PC-3 (cell line): ENCODE results near the gene FAM47E. TPM values are rescaled to one million over a fixed set of nuclear protein-coding genes. Genes with fewer than 3 reads are reported as not detected.

ENCODE experiments used
- ATAC-seq: fragments of 200-7000 bp; cut with Tn5 transposase; 2 replicates; pipeline ENCODE4 v1.9.1; 2020; ENCODE audit warnings: mild to moderate bottlenecking, moderate library complexity
- BruUV-seq: library from RNA; stranded (reverse); fragments of 400-500 nt; replicated peaks from 2 replicates; lab custom pipeline; 2021; lab: Mats Ljungman, UMichigan
- CTCF ChIA-PET: fragments of 300-600 bp; sonication (Branson Sonifier 250); formaldehyde crosslinking; loops from one replicate; lab custom pipeline; 2022; ENCODE audit warnings: antibody characterized with exemption; lab: Charles Lee
- POLR2A ChIA-PET: fragments of 300-600 bp; sonication (Branson Sonifier 250); formaldehyde crosslinking; loops from one replicate; lab custom pipeline; 2022; ENCODE audit warnings: antibody characterized with exemption; ENCODE audit not compliant: unreplicated experiment; lab: Charles Lee
- DNase-seq: peaks from one replicate; pipeline ENCODE4 v3.0.0-alpha.2; 2015
- H2AFZ ChIP-seq: fragments of 300-600 bp; sonication (generic); 2 replicates; pipeline ENCODE4 v1.6.0; 2016; ENCODE audit warnings: antibody characterized with exemption, low read length
- H3F3A ChIP-seq: fragments of 300-600 bp; sonication (generic); one replicate; pipeline ENCODE4 v1.6.0; 2017; ENCODE audit warnings: antibody characterized with exemption, low read length, control low read depth, mild to moderate bottlenecking; ENCODE audit not compliant: unreplicated experiment
- H3K27ac ChIP-seq: fragments of 300-600 bp; sonication (generic); 2 replicates; pipeline ENCODE4 v1.5.1; 2016; ENCODE audit warnings: mild to moderate bottlenecking, low read length
- H3K27me3 ChIP-seq: fragments of 300-600 bp; sonication (generic); 2 replicates; pipeline ENCODE4 v1.6.1; 2016; ENCODE audit warnings: low read length, mixed read lengths
- H3K36me3 ChIP-seq: fragments of 300-600 bp; sonication (generic); 2 replicates; pipeline ENCODE4 v1.6.1; 2016; ENCODE audit warnings: low read depth, mixed run types, low read length, mixed read lengths
- H3K4me1 ChIP-seq: fragments of 300-600 bp; sonication (generic); 2 replicates; pipeline ENCODE4 v1.5.1; 2016; ENCODE audit warnings: low read length; ENCODE audit not compliant: insufficient read depth
- H3K4me2 ChIP-seq: fragments of 300-600 bp; sonication (generic); 2 replicates; pipeline ENCODE4 v1.6.0; 2016; ENCODE audit warnings: low read length
- H3K4me3 ChIP-seq: fragments of 300-600 bp; sonication (generic); 2 replicates; pipeline ENCODE4 v1.5.1; 2016; ENCODE audit warnings: mild to moderate bottlenecking, low read length, mixed read lengths
- H3K79me2 ChIP-seq: fragments of 300-600 bp; sonication (generic); 2 replicates; pipeline ENCODE4 v1.6.1; 2017; ENCODE audit warnings: low read length, mixed read lengths
- H3K9ac ChIP-seq: fragments of 300-600 bp; sonication (generic); 2 replicates; pipeline ENCODE4 v1.6.0; 2016; ENCODE audit warnings: mild to moderate bottlenecking, low read length
- H3K9me2 ChIP-seq: fragments of 300-600 bp; sonication (generic); replicated peaks from 2 replicates; pipeline ENCODE4 v1.6.1; 2016; ENCODE audit warnings: mixed run types, low read length, mixed read lengths
- H3K9me3 ChIP-seq: fragments of 300-600 bp; sonication (generic); 2 replicates; pipeline ENCODE4 v1.6.1; 2016; ENCODE audit warnings: low read length, mixed read lengths
- H4K20me1 ChIP-seq: fragments of 300-600 bp; sonication (generic); 2 replicates; pipeline ENCODE4 v1.6.1; 2016; ENCODE audit warnings: low read length, mixed read lengths
- CTCF ChIP-seq: fragments of 300-600 bp; sonication (generic); conservative IDR thresholded peaks from 2 replicates; pipeline ENCODE4 v1.5.1; 2017; ENCODE audit warnings: antibody characterized with exemption, low read depth, mild to moderate bottlenecking, low read length
- EZH2 ChIP-seq: fragments of 300-600 bp; sonication (generic); IDR thresholded peaks from one replicate; pipeline ENCODE4 v1.6.1; 2017; ENCODE audit warnings: antibody characterized with exemption, mild to moderate bottlenecking, low read length; ENCODE audit not compliant: unreplicated experiment
- EZH2phosphoT487 ChIP-seq: fragments of 300-600 bp; sonication (generic); IDR thresholded peaks from 2 replicates; pipeline ENCODE4 v1.6.1; 2018; ENCODE audit warnings: mild to moderate bottlenecking, antibody characterized with exemption, low read length, borderline replicate concordance
- intact Hi-C: fragments of 100-400 bp; cut with micrococcal nuclease; formaldehyde crosslinking; loops from 2 replicates; pipeline ENCODE4 v1.9.0; 2023
- total RNA-seq: library from RNA; depleted of rRNA; stranded (reverse); fragments of >200 nt; gene quantifications from 2 replicates; pipeline ENCODE4 v1.2.3, GENCODE V29; 2014

FAM47E gene
- total RNA-seq, 1 experiment from 2014 or later: 0.91 TPM

DNA sequence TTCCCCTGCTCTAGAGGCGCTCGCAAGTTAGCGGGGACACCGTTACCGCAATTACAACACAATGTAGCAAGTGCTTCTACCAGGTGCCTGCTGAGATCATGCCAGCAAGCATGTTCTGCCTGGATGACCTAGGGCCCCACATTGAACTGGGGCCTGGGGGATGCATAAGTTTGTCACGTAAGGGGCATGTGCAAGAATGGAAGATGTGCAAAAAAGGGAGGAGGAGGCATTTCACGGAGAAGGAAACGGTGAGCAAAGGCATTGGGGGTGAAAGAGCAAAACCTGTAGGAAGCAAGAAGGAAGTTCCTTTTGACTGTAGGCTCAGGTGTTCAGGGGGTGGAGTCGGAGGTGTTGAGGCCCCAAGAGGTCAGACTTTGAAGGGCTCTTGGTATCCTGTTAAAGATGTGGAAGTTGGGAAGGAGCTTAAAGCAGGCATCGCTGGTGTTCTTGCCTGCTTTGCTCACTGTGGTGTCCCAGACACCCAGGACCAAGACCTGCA, 37.3 kb upstream of the FAM47E start:
- Histone ChIP-seq H3K4me2 (peak overlapping the region; percentile 99), H2AFZ (peak overlapping the region; percentile 97), H3F3A (no peaks in the 10 kb centered on the region), H3K4me1 (peaks cover 50% of the 10 kb centered on the region), H3K9me3 (no peaks in the 10 kb centered on the region), H3K27me3 (no peaks in the 10 kb centered on the region), H4K20me1 (0 out of 2 replicates have a peak, but pooled peaks cover 7% of the 10 kb centered on the region), H3K36me3 (no peaks in the 10 kb centered on the region), H3K27ac (peak overlapping the region; percentile 74), H3K4me3 (peak overlapping the region; percentile 90), H3K79me2 (peaks cover 43% of the 10 kb centered on the region), H3K9me2 (no peaks in the 10 kb centered on the region), H3K9ac (peak overlapping the region; percentile 82)
- TF ChIP-seq EZH2 (no peak), CTCF (no peak), EZH2phosphoT487 (no peak)
- intact Hi-C loops: loop anchor here (10.0 kb wide), 1 partner anchor 91 kb away; the partner anchor contains the start of gene STBD1
- POLR2A ChIA-PET: no interaction called here
- CTCF ChIA-PET: no interaction called here
- no peak for ATAC-seq
- DNase-seq: peak; percentile 12
- TSS peak; percentile 76 for BruUV-seq

- peaks cover 56% of the 10 kb centered on the region for H3K4me1 ChIP-seq
- no peak overlapping the region; the same call in 1 of the 2 replicates for H3K4me3 ChIP-seq
- POLR2A ChIA-PET: interaction anchor here (0.5 kb wide), 1 partner anchor 91 kb away, joined by 3 read pairs; no protein-coding TSS in a partner anchor
- no TSS peak for BruUV-seq
- no peaks in the 10 kb centered on the region for H3K27me3 ChIP-seq
- DNase-seq (peak; percentile 22), ATAC-seq (no peak)
- no peaks in the 10 kb centered on the region for H3F3A ChIP-seq
- peak overlapping the region; percentile 99 for H3K4me2 ChIP-seq
- no peaks in the 10 kb centered on the region for H3K9me3 ChIP-seq
- no peak overlapping the region for H3K27ac ChIP-seq
- peaks cover 35% of the 10 kb centered on the region for H3K79me2 ChIP-seq
- no peaks in the 10 kb centered on the region for H3K36me3 ChIP-seq
- no peak overlapping the region for H3K9ac ChIP-seq
- no peaks in the 10 kb centered on the region for H3K9me2 ChIP-seq
- H4K20me1 ChIP-seq: 0 out of 2 replicates have a peak, but pooled peaks cover 7% of the 10 kb centered on the region
- H2AFZ ChIP-seq: no peak overlapping the region
- no peak for TF ChIP-seq EZH2
- TF ChIP-seq EZH2phosphoT487: no peak
- no peak for TF ChIP-seq CTCF
- intact Hi-C loops: loop anchor here (10.0 kb wide), 1 partner anchor 90 kb away; the partner anchor contains the start of gene STBD1
- CTCF ChIA-PET: no interaction called here
Observed at GRCh38 chr4:76215077-76215476, 36.4 kb upstream of the FAM47E start.

GRCh38 chr4:76216524-76216923, 35.0 kb upstream of the FAM47E start:
- no peaks in the 10 kb centered on the region for H3K9me2 ChIP-seq
- ChIA-PET POLR2A (no interaction called here), CTCF (no interaction called here)
- no peak overlapping the region for H2AFZ ChIP-seq
- DNase-seq (no peak), ATAC-seq (no peak)
- H3K9me3 ChIP-seq: no peaks in the 10 kb centered on the region
- H3K4me2 ChIP-seq: no peak overlapping the region
- H4K20me1 ChIP-seq: 0 out of 2 replicates have a peak, but pooled peaks cover 7% of the 10 kb centered on the region
- H3K79me2 ChIP-seq: peaks cover 20% of the 10 kb centered on the region
- no peak for TF ChIP-seq EZH2phosphoT487
- no peak for TF ChIP-seq CTCF
- TF ChIP-seq EZH2: no peak
- H3K36me3 ChIP-seq: no peaks in the 10 kb centered on the region
- no peak overlapping the region for H3K27ac ChIP-seq
- peaks cover 44% of the 10 kb centered on the region for H3K4me1 ChIP-seq
- BruUV-seq: no TSS peak
- H3K4me3 ChIP-seq: no peak overlapping the region
- H3K27me3 ChIP-seq: no peaks in the 10 kb centered on the region
- no peak overlapping the region for H3K9ac ChIP-seq
- H3F3A ChIP-seq: no peaks in the 10 kb centered on the region
- intact Hi-C loops: loop anchor here (10.0 kb wide), 1 partner anchor 88 kb away; the partner anchor contains the start of gene STBD1
